A673 (cell line): ENCODE data around the gene ST6GALNAC3.
"Not testable (repeated sequence)": the region's sequence is repeated elsewhere in the genome, so short reads cannot be mapped to it uniquely, and the experiment has no call there.

ENCODE experiments used
- EZH2 ChIP-seq: fragments of 200-600 bp; sonication (generic); IDR thresholded peaks from 2 replicates; pipeline ENCODE4 v1.6.1; 2017; ENCODE audit warnings: borderline replicate concordance, low read depth, mild to moderate bottlenecking, mixed read lengths, antibody characterized with exemption, low read length; ENCODE audit not compliant: poor library complexity, severe bottlenecking
- TF ChIP-seq, protein P1 (sequence below): fragments of 300-800, 200-600 bp; sonication (generic); conservative IDR thresholded peaks from 2 replicates; pipeline ENCODE4 v1.5.1; 2017; ENCODE audit warnings: low read depth, mild to moderate bottlenecking, antibody characterized with exemption, low read length, moderate library complexity, mixed read lengths

DNA sequence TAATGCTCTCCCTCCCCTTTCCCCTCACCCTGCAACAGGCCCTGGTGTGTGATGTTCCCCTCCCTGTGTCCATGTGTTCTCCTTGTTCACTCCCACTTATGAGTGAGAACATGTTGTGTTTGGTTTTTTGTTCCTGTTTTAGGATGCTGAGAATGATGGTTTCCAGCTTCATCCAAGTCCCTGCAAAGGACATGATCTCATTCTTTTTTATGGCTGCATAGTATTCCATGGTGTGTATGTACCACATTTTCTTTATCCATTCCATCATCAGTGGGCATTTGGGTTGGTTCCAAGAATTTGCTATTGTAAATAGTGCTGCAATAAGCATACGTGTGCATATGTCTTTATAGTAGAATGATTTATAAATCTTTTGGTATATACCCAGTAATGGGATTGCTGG lies 168.0 kb downstream of the ST6GALNAC3 start:
- TF ChIP-seq, protein P1, sequence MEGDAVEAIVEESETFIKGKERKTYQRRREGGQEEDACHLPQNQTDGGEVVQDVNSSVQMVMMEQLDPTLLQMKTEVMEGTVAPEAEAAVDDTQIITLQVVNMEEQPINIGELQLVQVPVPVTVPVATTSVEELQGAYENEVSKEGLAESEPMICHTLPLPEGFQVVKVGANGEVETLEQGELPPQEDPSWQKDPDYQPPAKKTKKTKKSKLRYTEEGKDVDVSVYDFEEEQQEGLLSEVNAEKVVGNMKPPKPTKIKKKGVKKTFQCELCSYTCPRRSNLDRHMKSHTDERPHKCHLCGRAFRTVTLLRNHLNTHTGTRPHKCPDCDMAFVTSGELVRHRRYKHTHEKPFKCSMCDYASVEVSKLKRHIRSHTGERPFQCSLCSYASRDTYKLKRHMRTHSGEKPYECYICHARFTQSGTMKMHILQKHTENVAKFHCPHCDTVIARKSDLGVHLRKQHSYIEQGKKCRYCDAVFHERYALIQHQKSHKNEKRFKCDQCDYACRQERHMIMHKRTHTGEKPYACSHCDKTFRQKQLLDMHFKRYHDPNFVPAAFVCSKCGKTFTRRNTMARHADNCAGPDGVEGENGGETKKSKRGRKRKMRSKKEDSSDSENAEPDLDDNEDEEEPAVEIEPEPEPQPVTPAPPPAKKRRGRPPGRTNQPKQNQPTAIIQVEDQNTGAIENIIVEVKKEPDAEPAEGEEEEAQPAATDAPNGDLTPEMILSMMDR: not testable (repeated sequence)
- TF ChIP-seq EZH2: not testable (repeated sequence)
